Stimulated activated CD8-positive, alpha-beta memory T cell treated with anti-CD3 and anti-CD28 coated beads, Interleukin-4, amount 100 ng/mL, for 1 hour (primary cell): ENCODE measurements around the gene STAB1.

ENCODE experiments used
- DNase-seq, 2 donors: peaks; one replicate each; pipeline ENCODE4 v3.0.0-alpha.2; 2020; ENCODE audit warnings: low read depth in 2 of 2, low spot score in 1 of 2

STAB1 gene

DNA sequence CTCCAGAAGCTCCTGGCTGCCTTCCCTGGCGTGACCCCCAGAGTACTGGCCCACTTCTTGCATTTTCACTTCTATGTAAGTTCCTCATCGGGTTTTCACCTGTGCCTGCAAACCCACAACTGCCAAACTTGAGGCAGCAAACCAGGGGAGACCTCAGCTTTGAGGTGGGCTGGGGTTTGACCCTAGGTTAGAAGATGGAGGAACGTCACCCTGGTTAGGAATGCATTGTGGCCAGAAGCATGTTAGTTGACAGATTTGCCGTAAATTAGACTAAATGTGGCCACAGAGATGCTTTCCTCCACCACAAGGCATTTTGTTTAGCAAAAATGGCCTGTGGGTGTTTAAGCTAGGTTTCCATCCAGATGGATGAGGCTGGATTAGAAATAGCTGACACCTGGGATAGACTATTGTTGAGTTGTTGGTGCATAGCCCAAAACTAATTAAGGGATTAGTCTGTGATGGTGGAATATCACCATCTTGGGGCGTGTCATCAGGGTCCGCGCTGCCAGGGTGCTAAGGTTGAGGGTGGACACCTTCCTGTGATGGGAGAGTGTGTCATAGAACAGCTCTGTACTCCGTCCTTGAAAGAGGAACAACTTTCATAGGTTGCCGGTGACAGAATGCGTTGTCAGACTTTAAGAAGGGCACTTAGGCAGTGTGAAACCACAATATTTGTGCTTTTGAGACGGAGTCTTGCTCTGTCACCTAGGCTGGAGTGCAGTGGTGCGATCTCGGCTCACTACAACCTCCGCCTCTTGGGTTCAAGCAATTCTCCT, 36.2 kb upstream of the STAB1 start:
- no peak for DNase-seq

DNA sequence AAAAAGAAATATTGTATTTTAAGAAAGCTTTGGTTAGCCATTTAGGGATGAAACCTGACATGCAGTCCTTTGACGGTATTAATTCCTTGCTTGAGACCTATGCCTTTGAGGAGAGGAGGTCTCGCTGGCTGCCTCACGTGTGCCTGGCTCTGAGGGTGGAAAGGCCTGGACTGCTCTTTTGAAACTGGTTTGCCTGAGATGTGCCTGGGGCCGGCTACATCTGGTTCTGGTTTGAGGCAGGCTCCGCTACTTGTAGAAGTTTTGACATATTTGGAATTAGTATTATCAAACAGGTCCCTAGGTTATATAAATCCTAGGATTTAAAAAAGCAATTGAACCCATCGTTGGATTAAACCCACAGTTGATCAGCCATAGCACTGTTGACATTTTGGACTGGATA, 33.3 kb upstream of the STAB1 start:
- DNase-seq = no peak

DNA sequence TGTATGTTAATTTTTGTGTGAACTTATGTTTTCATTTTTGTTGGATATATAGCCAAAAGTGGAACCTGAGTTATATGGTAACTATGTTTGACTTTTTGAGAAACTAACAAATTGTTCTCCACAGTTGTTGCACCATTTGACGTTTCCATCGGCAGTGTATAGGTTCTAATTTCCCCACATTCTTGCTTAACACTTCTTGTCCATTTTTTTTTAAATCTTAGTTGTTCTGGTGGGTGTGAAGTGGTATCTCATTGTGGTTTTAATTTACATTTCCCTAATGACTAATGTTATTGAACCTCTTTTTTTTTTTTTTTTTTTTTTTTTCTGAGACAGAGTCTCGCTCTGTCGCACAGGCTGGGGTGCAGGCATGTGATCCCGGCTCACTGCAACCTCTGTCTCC, 31.7 kb upstream of the STAB1 start:
- no peak for DNase-seq

DNA sequence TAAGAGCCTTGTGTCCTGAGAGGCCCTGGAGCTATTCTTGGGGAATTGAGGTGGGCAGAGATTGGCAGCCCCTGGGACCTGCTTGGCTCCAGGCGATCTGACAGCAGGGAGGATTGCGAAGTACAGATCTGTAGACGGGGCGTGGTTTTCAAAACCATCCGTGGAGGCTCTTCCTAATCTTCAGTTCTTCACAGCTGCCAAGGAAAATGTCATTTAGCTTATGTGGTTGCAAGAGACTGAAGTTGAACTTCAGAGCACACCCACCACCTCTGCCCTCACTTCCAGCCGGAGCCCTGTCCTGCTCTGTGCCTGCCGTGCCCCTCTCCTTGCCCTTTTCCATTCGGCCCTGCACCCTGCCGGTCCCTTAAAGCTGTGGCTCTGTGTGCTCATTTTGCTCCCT, 26.8 kb upstream of the STAB1 start:
- DNase-seq = no peak

DNA sequence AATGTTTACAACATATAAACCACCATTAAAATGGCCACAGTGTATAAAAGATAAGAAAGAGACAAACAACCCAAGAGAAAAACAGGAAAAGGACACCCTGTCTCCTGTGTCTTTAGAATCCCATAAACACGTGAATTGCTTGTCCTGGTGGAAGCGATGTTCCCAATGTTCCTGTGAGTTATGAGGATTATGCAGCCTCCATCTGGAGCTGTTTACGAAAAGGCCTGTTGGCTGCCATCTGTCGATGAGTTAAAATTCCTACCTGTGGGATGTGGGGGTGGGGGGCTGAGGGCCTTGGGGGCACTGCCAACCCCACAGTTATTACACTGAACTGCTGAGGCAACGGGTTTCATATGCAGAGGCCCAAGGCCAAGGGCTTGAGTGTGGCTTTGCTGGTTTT, 26.1 kb upstream of the STAB1 start:
- DNase-seq = no peak

DNA sequence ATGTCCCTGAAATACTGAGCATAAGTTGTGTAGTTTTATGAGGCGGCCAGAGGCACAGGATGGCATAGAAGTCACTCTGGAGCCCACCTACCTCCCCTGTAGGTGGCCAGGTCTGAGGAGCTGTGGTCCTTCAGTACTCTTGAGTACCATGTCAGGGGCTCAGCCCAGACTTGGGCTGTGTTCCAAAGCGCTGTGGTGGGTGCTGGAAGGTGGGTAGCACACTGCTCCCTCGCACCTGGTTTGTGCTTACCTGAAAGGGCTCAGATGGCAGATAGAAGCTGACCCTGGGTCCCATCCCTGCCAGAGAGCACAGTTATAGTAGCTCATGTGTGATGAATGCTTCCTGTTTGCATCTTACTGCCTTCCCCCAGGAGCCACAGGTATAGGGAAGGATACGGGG, 24.2 kb upstream of the STAB1 start:
- no peak for DNase-seq

DNA sequence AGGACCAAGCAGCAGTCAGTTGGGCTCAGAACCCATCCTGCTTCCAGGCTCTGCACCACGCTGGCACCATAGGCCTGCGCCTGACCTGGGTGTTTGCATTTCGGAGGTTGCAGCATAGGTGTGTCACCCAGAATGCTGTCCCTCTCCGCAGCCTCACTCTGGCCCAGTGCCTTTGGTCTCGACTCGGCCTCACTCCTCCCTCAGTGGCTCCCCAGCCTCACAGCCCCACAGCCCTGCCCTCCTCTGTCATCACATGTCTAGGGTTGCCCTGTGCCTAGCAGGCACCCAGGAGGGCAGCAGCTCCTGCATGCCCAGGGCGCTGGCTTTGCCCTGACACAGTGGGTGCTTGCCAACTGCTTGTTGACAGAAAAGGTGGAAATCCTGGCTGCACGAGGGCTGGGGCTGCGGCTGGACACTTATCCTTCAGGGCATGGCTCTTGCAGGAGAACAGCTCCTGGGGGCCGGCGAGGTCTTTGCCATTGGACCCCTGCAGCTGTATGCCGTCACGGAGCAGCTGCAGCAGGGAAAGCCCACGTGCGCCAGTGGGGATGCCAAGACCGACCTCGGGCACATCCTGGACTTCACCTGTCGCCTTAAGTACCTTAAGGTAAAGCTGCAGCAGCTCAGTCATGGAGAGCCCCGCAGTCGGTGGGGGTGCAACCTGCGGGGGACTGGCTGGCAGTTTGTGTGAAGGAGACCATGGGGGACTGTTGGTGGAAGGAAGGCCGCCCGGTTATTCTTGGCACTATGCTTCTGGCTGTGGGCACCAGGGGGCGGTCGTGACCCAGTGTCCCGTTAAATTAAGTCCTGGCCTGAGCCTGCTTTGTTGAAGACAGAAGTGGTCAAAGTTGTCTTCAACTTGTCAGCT, 23.5 kb upstream of the STAB1 start:
- no peak for DNase-seq

DNA sequence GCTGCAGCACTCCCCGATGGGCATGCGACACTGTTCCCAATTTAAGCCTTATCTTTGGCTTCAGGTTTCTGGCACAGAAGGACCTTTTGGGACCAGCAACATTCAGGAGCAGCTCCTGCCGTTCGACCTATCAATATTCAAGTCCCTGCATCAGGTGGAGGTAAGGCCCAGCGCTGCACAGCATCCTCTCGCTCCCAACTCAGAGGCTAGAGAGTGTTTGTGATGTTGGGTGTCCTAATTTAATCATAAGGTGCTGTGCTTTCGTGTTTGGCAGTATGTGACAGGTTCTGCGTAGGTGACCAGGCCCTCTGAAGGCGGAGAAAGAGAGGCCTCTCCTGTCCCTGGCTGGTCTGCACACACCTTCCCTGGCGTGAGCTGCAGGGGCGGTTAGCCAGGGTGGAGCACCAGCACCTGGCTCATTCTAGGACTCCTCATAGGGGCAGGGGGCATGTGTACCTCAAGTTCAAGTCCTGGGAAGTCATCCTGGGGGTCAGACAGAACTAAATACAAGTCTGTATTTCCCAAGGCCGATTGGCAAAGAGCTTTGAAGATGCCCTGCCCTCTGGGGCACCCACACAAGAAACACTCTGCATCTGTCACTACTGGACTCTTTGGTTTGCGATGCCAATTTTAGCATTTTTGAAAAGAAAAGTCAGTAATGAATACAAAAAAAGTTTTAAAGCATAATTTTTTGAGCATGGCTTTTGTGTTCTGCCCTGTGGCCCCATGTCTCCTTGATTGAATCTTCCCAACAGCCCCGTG, 22.7 kb upstream of the STAB1 start:
- DNase-seq = no peak

DNA sequence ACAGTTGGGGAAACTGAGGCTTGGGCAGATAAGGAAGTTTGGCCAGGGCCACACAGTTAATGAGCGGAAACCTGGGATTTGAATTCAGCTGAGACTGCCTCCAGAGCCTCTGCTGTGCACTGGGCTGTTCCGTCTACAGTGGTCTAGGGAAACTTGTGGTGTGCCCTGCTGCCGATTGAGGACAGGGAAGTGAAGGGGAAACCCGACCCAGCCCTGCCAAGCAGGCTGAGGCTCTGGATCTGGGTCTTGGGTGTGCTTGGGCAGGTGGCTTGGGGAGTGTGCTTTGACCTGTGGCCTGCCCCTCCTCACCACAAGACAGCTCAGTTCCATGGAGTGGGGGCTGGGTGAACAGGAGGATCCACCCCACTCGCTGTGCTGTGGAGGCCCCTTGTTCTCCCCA, 22.1 kb upstream of the STAB1 start:
- DNase-seq = no peak

DNA sequence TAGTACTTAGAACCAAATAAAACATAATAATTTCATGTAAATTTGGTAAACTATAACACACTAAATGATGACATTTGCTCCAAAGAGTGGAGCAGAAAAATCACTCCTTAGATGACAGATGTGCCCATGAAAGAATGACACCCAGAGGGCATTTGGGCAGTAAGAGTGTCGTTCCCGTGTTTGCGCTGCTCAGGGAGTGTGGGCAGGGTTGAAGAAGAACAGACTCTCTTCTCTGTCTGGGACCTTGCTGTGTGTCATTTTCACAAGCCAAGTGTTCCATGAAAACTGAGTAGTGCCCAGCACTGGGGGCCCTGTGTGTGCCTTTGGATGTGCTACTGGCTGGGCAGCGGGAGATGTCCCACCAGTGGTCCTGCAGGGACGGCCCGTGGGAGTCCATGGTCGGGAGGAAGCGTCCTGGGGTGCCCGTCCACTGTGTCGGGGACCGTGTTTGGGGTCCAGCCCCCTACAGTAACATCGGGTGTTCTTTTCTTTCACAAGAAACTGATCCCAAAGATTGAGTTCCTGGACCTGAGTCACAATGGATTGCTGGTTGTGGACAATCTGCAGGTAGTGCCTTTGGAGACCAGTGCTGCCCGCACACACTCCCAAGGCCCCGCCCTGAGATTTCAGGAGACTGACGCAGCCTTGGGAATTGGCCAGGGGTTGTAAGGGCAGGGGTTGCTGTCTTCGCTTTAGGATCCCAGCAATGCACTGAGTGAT, 17.9 kb upstream of the STAB1 start:
- no peak for DNase-seq

DNA sequence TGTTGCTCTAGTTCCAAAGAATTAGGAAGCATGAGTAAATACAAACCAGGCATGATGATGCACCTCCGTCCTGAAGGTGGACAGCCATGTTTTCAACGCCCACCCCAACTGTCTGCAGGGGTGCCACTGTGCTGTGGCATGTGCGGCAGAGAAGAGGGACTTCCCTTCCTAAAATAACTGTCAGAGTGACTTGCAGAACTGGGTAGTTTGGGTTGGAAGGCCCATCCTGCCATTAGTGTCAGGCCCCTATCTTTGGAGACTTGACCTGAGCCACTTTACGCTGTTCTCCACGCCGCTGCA, 17.4 kb upstream of the STAB1 start:
- no peak for DNase-seq

DNA sequence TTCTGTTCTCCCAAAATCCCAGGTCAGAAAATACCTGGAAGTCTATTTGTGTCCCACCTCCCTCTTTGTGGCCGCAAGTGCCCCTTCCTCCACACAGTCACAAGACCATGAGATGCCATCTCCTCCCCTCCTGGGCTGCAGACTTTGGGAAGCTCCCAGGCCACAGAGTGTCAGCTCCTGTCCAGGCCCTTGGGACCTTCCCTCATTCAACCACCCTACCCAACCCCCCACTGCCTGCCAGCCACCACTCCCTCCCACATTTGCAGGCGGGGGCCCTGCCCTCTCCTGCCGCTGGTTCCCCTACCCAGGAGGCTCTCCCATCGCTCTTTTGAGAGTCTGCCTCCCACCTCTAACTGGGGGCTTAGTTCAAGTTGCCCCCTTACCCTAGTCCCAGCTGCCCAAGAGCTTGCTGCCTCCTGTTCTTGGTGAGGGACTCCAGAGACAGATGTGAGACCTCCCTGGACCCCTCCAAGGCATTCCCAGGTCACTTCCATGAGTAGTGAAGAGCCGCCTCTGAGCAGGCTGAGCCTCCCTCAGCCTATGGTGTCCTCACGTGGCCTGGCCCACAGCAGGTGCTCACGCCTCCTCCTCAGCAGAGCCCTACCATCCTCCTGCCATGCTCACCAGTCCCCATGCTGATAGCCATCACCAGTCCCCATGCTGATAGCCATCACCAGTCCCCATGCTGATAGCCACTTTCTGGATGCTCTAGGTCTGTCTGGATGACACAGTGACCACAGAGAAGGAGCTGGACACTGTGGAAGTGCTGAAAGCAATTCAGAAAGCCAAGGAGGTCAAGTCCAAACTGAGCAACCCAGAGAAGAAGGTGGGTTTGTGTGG, 15.9 kb upstream of the STAB1 start:
- DNase-seq = no peak

DNA sequence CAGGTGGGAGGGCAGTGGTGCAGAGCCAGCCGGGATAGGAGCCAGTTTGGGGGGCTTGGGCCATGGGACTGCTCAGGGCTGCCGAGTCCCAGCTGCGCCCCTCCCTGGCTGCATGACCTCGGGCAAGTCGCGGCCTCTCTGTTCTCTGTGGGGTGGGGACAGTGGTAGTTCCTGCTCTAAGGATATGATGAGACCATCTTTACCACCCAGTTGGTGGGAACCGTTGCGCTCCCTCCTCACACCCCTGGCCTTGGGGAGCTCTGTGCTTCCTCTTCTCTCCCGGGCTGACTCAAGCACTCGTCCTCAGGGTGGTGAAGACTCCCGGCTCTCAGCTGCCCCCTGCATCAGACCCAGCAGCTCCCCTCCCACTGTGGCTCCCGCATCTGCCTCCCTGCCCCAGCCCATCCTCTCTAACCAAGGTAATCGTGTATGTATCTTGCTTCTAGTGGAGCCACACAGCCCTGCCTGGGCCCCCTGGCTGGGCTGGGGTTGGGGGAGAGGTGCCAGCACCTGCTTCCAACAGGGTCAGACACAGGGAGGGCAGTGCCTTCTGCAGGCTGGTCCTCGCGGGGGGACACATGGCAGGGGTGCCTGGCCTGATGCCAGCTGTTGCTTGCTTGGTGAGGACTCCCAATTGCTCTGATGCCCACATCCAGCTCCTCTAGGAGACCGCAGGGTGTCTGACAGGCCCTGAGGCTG, 15.1 kb upstream of the STAB1 start:
- no peak for DNase-seq

DNA sequence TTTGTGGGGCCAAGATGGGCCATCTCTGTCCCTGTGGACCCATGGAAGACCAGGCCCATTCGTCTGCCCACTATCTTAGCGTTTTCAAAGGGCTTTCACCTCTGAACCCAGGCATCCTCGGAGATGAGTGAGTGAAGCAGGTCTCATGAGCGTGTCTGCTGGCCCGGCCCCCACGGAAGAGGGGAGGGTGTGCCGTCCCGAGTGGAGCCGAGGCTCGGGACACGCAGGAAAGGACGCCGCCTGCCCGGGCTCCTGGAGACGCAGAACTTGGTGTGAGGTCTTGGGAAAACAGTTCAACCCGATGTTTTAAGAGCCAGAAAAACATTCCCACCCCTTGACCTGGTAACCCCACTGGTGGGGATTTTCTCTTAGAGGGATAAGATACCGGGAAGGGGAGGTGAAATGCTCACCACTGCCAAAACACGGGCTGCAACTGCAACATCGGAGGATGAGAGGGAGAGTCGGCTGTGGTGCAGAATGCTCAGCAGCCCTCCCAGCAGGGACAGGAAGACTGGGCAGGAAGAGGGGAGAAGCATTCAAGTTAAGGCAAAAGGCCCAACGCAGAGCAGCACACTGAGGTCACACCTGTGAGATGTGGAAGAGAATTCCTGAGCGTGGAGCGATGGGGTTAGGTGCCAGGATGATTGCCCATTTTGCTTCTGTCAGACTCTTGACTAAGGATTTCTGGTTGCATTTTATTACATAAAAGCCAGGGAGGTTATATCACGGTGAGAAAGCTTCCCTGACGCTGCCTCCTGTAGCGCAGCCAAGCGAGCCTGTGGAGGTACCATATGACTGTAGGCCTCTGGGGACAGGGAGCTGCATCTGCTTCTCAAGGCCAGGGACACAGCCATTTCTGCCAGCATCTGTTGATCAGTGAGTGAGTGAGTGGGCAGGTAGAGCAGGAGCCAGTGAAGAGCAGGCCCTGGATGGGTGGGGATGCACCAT, 14.1 kb upstream of the STAB1 start:
- DNase-seq = no peak

DNA sequence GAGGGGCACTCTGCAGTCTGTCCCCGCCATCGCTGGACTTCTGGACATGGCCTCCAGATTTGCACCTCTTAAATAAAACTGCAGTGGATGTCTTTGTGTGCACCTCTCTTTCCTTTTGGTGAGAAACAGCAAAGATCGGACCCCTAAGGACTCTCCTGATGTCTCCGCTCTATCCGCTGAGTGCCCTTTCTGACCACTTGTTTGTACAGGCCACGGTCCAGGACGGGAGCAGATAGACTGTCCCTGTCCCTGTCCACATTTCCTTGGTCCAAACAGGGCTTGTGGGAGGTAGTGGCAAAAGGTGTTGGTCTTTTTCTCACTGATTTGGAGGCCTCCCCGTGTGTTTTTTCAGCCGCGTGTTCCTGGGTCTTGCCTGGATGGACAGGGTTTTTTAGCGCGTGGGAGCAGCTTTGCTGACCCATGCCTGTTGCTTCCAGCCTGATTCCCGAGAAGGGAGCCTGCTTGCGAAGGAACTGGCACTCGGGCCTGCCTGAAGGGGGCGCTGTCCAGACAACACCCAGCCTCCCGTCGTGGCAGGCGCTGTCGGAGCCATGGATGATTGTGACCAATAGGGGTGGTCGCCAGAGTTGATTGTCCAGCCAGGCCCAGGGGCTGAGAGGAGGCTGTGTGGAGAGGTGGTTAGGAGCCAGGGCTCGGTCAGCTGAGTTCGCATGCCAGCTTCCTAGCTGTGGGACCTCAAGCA, 13.2 kb upstream of the STAB1 start:
- no peak for DNase-seq

DNA sequence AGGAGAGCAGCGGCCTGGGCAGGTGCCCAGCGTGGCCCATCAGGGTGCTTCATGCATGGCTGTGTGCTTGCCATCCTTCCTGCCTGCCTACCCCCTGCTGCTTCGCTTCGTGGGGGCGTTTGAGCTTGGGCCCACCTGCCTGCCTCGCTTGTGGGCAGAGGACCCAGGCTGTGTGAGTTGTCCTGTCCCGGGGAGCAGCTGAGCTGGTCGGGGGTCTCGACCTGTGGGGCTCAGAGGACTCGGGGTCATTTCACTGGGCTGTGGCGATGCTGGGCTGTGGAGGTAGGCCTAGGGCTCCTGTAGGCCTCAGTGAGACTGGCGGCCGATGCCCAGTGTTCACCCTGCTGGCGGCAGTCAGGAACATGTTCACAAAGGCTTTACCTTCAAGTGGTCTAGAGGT, 12.1 kb upstream of the STAB1 start:
- no peak for DNase-seq

DNA sequence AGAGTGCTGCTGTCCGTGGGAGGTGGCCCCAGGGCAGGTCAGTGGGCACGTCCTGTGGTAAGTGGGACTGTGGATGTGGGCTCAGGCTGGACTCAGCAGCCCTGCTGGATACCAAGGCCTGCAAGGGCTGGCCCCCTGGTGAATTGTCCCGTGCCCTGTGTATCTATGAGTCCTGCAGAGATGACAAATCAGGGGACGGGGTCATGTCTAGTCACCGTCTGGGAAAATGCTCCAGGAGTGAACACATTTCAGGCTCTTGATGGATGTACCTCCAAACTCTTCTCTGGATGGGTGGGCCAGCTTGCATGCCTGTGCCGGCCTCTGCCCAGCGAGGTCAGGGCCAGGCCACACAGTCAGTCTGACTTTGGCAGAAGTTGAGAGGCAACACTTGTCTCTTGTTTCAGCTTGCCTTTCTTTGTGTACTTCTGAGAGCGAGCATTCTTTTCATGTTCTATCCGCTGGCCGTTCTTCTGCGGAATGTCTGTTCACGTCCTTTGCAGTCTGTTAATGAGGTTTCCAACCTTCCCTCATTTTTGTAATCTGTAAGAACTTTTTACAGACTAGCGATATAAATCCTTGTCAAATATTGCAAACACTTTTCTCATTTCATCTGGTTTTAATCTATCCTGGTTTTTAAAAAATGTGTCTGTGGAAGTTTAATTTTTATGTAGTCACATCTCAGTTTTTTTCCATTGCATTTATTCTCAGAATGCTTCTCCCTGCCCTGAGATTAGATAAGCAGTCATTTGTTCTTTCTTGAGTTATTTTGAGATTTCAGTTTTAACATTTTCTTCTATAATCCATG, 11.4 kb upstream of the STAB1 start:
- DNase-seq = no peak
